Umbilical cord (tissue), 2 donors: ENCODE results near the gene GSG1. TPM values are rescaled to one million over a fixed set of nuclear protein-coding genes. Genes with fewer than 3 reads are reported as not detected.

Experiments used
- DNase-seq: peaks from one replicate; pipeline ENCODE4 v3.0.0-alpha.2; 2015; ENCODE audit warnings: low spot score
- total RNA-seq: library from RNA; depleted of rRNA; stranded (reverse); fragments of >200 nt; gene quantifications from one replicate; pipeline ENCODE4 v1.2.3, GENCODE V29; 2014; ENCODE audit warnings: low replicate concordance; ENCODE audit not compliant: insufficient read depth

Gene GSG1
- total RNA-seq, result 1.2 TPM

DNA sequence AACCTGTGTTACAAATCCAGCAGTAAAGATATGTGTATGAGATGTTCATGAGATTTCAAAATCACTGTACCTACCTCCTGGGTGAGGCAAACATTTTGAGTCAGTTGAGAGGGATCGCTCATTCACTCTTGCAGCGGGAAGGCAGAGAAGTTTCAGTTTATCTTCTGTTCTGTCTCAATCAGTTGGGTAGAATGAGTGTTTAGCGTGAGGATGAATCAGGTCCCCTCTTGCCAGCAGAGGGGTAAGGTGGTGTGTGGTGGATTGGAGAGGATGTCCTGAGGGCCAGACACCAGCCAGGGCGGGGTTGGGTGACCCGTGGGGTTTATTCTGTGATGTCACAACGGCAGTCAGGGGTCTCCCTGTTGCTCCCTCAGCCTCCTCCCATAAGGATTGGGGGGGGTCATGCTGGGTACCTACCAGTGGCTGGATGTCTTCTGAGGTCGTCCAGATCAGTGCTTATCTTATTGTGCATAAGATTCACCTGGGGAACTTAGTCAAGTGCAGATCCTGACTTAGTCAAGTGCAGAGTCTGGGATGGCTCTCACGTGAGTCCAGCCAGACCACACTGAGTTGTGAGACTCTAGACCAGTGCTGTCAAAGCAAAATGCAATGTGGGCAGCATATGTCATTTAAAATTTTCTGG lies at the start of gene GSG1:
TSS of gene GSG1 (minus strand) at position 277 of the 643 bp plus-strand sequence. CDS start at position 122, 155 bp downstream.
- DNase-seq, result no peak

GRCh38 chr12:13153180-13153579 lies 49.7 kb upstream of the GSG1 start:
- no peak for DNase-seq

GRCh38 chr12:13152756-13153155 lies 49.3 kb upstream of the GSG1 start:
- no peak for DNase-seq

GRCh38 chr12:13152281-13152680 lies 48.8 kb upstream of the GSG1 start:
- no peak for DNase-seq

DNA sequence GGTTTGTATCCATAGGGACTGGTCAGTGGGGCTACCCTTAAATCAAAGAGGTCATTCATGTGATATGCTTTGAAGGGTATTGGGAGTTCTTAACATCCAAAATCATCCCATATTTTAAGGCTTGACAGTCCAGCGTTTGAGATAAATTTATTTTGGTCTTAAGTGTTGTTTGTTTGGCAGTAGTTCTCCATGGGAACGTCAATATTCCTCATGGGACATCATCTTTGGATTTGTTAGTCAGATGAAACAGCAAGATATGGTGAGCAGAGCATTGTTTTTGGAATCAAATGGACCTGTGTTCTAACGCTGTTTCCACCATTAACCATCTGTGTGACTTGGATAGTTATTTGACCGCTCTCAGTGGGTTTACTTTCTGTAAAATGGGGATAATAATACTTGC lies 45.9 kb upstream of the GSG1 start:
- DNase-seq, result no peak

DNA sequence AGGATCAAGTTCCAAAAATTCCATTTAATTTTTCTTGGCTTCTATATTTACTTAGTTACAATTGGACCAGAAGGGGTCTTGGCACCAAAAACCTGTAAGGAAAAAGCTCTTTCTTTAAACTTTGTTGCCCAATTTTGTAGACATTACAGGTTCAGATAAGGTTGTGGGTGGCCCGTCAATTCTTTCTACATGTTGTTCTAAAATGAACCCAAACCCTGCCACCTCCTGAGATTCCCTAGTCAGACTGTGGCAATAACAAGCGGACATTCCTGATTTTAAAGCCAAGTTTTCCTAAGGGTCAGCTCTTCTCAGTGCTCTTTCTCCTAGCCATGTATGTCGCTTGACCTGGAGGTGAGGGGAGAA lies 45.0 kb upstream of the GSG1 start:
- no peak for DNase-seq

DNA sequence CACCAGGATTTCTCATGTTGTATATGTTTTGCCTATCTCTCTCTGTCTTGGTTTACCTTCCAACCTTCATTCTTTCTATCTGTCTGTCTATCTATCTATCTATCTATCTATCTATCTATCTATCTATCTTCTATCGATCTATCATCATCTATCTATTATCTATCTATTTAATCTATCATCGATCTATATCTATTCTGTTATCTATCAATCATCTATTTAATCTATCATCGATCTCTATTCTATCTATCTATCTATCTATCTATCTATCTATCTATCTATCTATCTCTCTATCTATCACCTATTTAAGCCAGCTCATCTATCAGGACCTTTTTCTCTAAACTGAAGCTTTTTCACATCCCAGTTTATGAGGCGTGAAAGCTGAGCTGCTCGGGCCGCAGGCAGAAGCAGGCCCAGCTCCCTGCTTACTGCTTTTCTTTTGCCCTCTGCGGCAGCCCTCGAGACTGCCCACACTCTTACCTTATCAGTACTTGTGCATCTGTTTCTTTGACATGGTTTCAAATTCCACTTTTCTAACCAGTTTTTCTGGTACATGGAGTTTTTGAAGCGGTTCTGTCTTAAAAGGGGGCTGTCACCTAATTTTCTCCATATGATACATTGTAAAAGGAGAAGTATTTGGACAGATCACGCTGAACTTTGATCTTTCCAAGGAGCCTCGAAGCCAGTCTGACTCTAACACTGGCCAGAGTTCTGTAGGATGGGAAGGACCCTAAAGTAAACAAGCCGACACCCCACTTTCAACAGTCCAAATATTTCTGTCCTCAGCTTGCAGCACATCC lies 44.4 kb upstream of the GSG1 start:
- peak; percentile 73 for DNase-seq

- DNase-seq, result no peak
These were observed 43.0 kb upstream of the GSG1 start for GRCh38 chr12:13146336-13146938.

DNA sequence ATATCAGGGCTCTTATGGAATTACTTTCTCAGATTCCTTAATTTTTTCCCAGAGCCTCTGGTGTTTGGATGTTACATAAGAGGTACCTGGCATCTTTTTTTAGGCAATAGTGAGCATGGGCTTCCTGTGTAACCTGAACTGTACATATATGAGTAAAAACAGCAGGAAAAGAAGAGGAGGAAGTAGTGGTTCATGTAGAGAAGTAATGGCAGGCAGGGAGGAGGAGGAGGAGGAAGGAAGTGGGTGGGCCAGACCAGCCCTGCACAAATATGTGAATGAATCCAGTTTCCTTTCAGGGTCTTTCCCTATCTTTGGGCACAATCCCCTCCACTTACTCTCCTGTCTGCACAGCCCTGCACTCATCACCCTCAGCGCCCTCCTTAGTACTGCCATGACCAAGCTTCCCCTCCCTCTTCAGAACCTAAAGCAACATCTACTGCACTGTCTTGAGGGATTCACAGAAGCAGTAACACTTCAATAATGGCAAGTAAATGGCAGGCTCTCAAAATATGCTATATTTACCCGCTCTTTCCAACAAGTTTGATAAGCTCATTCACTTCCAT lies 40.9 kb upstream of the GSG1 start:
- no peak for DNase-seq

GRCh38 chr12:13142747-13143146 lies 39.3 kb upstream of the GSG1 start:
- no peak for DNase-seq

DNA sequence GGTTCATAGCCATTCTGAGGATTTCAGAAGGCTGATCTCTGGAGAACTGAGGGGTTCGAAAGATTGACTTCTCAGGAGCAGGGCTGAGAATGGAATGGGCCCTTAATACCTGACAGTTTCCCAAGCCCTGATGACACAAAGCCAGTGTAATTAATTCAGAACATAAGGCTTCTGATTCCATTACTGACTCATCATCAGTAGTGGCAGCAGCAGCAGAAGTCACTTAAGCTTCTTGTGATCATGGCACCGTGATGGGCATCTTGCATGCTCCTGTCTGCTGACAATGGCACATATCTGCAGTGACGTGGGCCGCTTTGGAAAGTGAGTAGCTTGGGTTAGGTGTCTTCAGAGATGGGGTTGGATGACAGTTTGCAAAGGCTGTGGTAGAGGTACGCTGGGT lies 38.2 kb upstream of the GSG1 start:
- DNase-seq, result no peak

- DNase-seq, result peak; percentile 67
These were observed 32.1 kb upstream of the GSG1 start for GRCh38 chr12:13135371-13136178.

- DNase-seq, result no peak
These were observed 30.4 kb upstream of the GSG1 start for GRCh38 chr12:13133886-13134285.

DNA sequence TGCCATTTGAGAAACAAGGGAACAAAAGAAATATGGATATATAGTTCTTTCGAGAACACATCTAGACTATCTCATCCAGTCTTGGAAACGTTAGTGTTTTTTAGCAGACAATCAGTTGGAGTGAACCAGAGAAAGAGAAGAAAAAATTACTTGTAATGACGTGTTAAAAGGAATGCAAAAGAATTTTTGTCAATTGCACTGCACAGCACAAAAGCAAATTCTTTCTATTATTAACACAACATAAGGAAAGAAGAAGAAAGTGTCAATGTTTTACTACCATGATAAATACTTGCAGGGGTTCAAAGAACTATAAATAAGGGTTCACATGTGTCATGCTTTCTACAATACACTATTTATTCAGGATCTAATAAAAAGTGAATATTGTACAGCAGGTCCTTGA lies 27.5 kb upstream of the GSG1 start:
- DNase-seq, result no peak

DNA sequence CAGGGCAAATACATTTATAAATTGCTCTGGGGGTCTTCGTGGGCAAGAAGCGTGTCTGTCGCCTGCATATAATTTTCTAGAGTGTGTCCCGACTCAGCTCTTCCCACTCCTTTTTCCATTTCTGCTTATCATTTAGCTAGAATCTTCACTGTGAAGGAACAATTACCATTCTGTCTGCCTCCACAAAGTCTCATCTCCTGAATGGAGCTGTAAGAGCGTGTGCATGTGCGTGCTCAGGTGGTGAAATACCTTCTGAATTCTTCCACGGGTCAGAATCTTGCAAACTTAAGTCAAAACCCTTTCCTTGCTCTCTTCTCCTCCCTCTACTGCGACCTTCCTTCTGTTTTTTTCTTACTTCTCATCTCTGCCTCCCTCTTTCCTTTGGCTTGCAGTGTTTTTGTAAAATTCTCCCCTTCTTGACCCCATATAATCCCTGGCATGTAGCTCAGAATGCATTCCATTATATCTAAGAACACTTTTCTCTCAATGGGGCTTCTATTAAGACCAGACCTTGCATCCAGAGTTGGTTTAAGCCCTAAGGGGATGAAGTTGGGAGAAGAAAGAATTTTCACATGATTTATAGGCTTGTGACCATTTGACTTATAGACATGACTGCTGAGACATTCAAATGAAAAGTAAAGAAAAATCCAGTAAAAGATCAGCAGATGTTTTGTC lies 25.0 kb upstream of the GSG1 start:
- DNase-seq, result peak; percentile 36

DNA sequence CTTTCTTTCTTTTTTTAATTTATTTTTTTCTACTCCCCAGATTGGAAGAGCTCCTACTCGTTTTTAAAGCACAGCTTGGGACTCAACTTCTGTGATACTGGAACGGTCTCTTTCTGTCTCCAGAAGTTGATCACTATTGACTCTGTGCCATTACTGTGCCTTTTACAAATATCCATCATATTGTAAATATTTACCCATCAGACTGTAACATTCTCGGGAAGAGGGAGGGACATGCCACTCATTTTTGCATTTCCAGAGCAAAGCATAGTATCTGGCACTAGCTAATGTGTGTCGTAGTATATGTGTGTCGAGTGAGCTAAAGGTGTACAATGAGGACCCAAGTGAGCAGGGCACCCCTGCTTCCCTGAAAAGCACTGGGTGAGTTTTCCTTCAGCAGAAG lies 24.0 kb upstream of the GSG1 start:
- no peak for DNase-seq

DNA sequence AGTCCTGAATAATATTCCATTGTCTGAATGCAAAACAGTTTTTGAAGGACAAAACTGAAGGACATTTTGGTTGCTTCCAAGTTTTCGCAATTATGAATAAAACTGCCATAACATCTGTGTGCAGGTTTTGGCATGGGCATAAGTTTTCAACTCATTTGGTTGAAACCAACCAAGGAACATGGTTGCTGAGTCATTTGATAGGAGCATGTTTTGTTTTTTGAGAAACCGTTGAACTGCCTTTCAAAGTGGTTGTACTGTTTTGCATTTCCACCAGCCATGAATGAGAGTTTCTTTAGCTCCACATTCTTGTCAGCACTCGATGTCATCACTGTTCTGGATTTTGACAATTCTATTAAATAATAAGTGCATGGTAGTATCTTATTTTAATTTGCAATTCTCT lies 23.0 kb upstream of the GSG1 start:
- no peak for DNase-seq

DNA sequence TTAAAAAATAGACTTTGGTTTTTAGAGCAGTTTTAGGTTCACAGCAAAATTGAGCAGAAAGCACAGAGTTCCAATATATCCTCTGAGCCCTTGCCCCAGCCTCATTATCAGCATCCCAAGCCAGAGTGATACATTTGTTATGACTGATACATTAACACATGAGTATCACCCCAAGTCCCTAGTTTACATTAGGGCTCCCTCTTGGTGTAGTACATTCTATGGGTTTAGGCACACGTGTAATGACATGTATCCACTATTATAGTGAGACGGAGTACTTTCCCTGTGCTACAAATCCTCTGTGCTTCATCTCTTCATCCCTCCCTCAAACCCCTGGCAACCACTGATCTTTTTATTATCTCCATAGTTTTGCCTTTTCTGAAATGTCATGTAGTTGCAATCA lies 22.5 kb upstream of the GSG1 start:
- no peak for DNase-seq

DNA sequence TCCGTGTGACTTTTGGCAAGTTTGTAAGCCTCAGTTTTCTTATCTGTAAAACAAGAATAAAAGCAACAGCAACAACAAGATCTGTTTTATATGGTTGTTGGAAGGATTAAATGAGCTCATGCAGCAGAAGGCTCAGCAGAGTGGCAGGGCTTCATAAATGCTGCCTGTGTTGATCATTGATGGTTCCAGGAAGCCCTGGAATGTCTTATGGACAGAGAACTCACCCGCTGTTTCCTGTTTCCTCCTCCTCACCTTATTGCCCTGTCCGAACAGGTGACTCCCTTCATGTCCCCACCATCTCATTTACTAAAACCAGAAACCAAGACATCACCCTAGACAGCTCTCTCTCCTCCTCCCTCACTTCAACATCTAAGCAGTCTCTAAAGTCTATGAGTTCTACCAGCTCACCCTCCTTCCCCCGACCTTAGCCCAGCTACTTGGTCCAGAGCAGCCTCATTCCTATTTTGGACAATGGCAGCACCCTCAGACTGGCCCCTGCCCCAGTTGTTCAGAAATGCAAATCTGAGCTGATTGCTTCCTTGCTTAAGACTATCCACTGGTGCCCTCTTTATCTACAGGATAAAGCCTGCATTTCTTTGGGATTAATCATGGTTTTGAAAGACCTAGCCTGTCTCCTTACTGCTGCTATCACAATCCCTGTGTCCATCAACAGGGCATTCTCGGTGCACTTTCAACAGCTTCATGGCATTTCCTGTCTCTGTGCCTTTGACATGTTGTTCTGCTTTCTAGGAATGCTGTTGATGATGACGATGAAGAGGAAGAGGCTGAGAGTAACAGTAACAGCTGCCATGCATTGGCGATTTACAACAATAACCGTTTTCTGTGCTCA lies 21.4 kb upstream of the GSG1 start:
- peak; percentile 63 for DNase-seq

DNA sequence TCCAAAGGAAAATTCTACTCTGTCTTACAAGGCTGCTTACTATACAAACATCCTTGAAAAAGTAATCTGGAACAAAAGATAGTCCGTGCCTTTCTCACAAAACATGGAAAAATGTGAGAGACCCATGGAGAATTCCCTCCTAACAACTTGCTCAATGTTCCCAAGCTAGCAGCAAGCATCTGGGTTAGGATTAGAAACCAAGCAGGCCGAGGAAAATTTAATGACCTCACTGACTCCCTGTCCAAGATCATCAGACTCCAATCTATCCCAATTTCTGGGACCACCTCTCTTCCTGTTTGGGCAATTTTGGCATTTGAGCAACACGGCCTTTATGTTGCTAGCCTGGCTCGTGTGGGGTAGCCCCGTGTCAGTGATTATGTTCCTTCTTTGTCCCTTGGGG lies 18.1 kb upstream of the GSG1 start:
- DNase-seq, result no peak
